Ascending aorta (tissue), 2 donors: ENCODE results near the gene LIN7B. TPM values are rescaled to one million over a fixed set of nuclear protein-coding genes. Genes with fewer than 3 reads are reported as not detected.
A peak's percentile ranks its signal among the peaks of the same experiment; 100 is the strongest.

Experiments used
- DNase-seq, 2 donors: peaks; one replicate each; pipeline ENCODE4 v3.0.0-alpha.2; 2019; ENCODE audit warnings: low spot score in 2 of 2
- H3K27ac ChIP-seq, 2 donors: fragments of 200-600 bp; sonication (generic); one replicate each; pipeline ENCODE4 v1.5.1; 2016 to 2017; ENCODE audit warnings: mild to moderate bottlenecking in 1 of 2
- H3K27me3 ChIP-seq: fragments of 200-600 bp; sonication (generic); one replicate; pipeline ENCODE4 v1.5.1; 2017
- H3K36me3 ChIP-seq, 2 donors: fragments of 200-600 bp; sonication (generic); one replicate each; pipeline ENCODE4 v1.5.1; 2016
- H3K4me1 ChIP-seq, 2 donors: fragments of 200-600 bp; sonication (generic); one replicate each; pipeline ENCODE4 v1.5.1; 2016 to 2017; ENCODE audit warnings: mild to moderate bottlenecking in 1 of 2
- H3K4me3 ChIP-seq, 2 donors: fragments of 200-600 bp; sonication (generic); one replicate each; pipeline ENCODE4 v1.5.1; 2016 to 2017; ENCODE audit warnings: mild to moderate bottlenecking in 1 of 2
- H3K9me3 ChIP-seq, 2 donors: fragments of 200-600 bp; sonication (generic); one replicate each; pipeline ENCODE4 v1.5.1; 2016
- CTCF ChIP-seq, 3 experiments: fragments of 200-600 bp in 2 of 3; fragments of 450-650 bp in 1 of 3; sonication (generic) in 2 of 3; IDR thresholded peaks; one replicate each; pipeline ENCODE4 v1.5.1; 2016 to 2019; ENCODE audit warnings: antibody characterized with exemption in 3 of 3, mild to moderate bottlenecking in 1 of 3, moderate library complexity in 1 of 3
- intact Hi-C: fragments of 100-400 bp; cut with DNase I; formaldehyde crosslinking; loops from one replicate; pipeline ENCODE4 v1.15.1; 2023
- total RNA-seq: library from RNA; depleted of rRNA; stranded (reverse); fragments of >200 nt; gene quantifications from one replicate; pipeline ENCODE4 v1.1.0, GENCODE V29; 2016

The LIN7B gene
- total RNA-seq, 1 donor from 2014 or later: 42.1 TPM

GRCh38 chr19:49132974-49133609, 18.9 kb downstream of the LIN7B start:
- no peak for DNase-seq
- H3K9me3 ChIP-seq: no peaks in the 10 kb centered on the region
- H3K4me3 ChIP-seq: peak overlapping the region in 1 of 2 donors; percentile 4
- no peak overlapping the region for H3K27ac ChIP-seq
- peaks cover 0 to 12% of the 10 kb centered on the region in 2 donors for H3K4me1 ChIP-seq
- intact Hi-C loops: no loop called here
- H3K36me3 ChIP-seq: no peaks in the 10 kb centered on the region
- no peaks in the 10 kb centered on the region for H3K27me3 ChIP-seq
- TF ChIP-seq CTCF (IDR thresholded peaks at IDR 0.05): no peak

- intact Hi-C loops: no loop called here
- Histone ChIP-seq H3K4me3 (peak overlapping the region; percentile 4 to 39), H3K4me1 (peaks cover 0 to 6% of the 10 kb centered on the region in 2 donors), H3K36me3 (no peaks in the 10 kb centered on the region), H3K9me3 (no peaks in the 10 kb centered on the region), H3K27me3 (no peaks in the 10 kb centered on the region), H3K27ac (no peak overlapping the region)
- no peak for TF ChIP-seq CTCF (IDR thresholded peaks at IDR 0.05)
- peak in 1 of 2 donors; percentile 69 for DNase-seq
Measured at GRCh38 chr19:49133621-49134454, 19.7 kb downstream of the LIN7B start.

- no peak for TF ChIP-seq CTCF (IDR thresholded peaks at IDR 0.05)
- no peaks in the 10 kb centered on the region for H3K36me3 ChIP-seq
- H3K27ac ChIP-seq: no peak overlapping the region
- H3K9me3 ChIP-seq: no peaks in the 10 kb centered on the region
- H3K4me3 ChIP-seq: no peak overlapping the region
- intact Hi-C loops: no loop called here
- no peak for DNase-seq
- no peaks in the 10 kb centered on the region for H3K27me3 ChIP-seq
- H3K4me1 ChIP-seq: peaks cover 0 to 6% of the 10 kb centered on the region in 2 donors
Measured at GRCh38 chr19:49135686-49136085, 21.5 kb downstream of the LIN7B start.

- H3K9me3 ChIP-seq: no peaks in the 10 kb centered on the region
- no peaks in the 10 kb centered on the region for H3K36me3 ChIP-seq
- H3K4me3 ChIP-seq: no peak overlapping the region
- H3K27me3 ChIP-seq: no peaks in the 10 kb centered on the region
- DNase-seq: no peak
- peaks cover 0 to 6% of the 10 kb centered on the region in 2 donors for H3K4me1 ChIP-seq
- intact Hi-C loops: no loop called here
- no peak for TF ChIP-seq CTCF (IDR thresholded peaks at IDR 0.05)
- H3K27ac ChIP-seq: no peak overlapping the region
Measured at GRCh38 chr19:49136771-49137171, 22.6 kb downstream of the LIN7B start.

- no peak overlapping the region for H3K27ac ChIP-seq
- TF ChIP-seq CTCF (IDR thresholded peaks at IDR 0.05): no peak
- peaks cover 0 to 6% of the 10 kb centered on the region in 2 donors for H3K4me1 ChIP-seq
- no peaks in the 10 kb centered on the region for H3K36me3 ChIP-seq
- H3K27me3 ChIP-seq: no peaks in the 10 kb centered on the region
- H3K4me3 ChIP-seq: no peak overlapping the region
- no peak for DNase-seq
- intact Hi-C loops: loop anchor here (10.0 kb wide), 1 partner anchor 356 kb away; no protein-coding TSS in a partner anchor
- H3K9me3 ChIP-seq: no peaks in the 10 kb centered on the region
Measured at GRCh38 chr19:49140951-49141350, 26.8 kb downstream of the LIN7B start.
